Heart right ventricle (tissue), 16 donors: ENCODE data around the gene SMARCD1. TPM values are rescaled to one million over a fixed set of nuclear protein-coding genes. Genes with fewer than 3 reads are reported as not detected.

Experiments used
- ATAC-seq, 8 donors: fragments of 200-7000 bp; cut with Tn5 transposase; one replicate each; pipeline ENCODE4 v1.9.1; 2020; ENCODE audit warnings: mild to moderate bottlenecking in 8 of 8, moderate library complexity in 8 of 8, moderate number of reproducible peaks in 1 of 8
- DNase-seq, 2 donors: peaks; one replicate each; pipeline ENCODE4 v3.0.0-alpha.2; 2020
- H3K27ac ChIP-seq, 10 donors: fragments of 200-600 bp; sonication (generic) in 2 of 10; one replicate each; pipeline versions ENCODE4 v1.5.0 to v1.8.0; 2020 to 2022; ENCODE audit warnings: mild to moderate bottlenecking in 3 of 10
- H3K27me3 ChIP-seq, 7 donors: fragments of 200-600 bp; one replicate each; pipeline ENCODE4 v1.8.0; 2021 to 2022; ENCODE audit warnings: mild to moderate bottlenecking in 2 of 7
- H3K36me3 ChIP-seq, 9 donors: fragments of 200-600 bp; sonication (generic) in 1 of 9; one replicate each; pipeline versions ENCODE4 v1.5.0 to v1.8.0; 2020 to 2022; ENCODE audit warnings: mild to moderate bottlenecking in 2 of 9
- H3K4me1 ChIP-seq, 9 donors: fragments of 200-600 bp; sonication (generic) in 1 of 9; one replicate each; pipeline versions ENCODE4 v1.5.0 to v1.8.0; 2020 to 2022; ENCODE audit warnings: mild to moderate bottlenecking in 4 of 9
- H3K4me3 ChIP-seq, 10 donors: fragments of 200-600 bp; sonication (generic) in 2 of 10; one replicate each; pipeline versions ENCODE4 v1.5.0 to v1.8.0; 2020 to 2022; ENCODE audit warnings: mild to moderate bottlenecking in 7 of 10, moderate library complexity in 2 of 10
- H3K9me3 ChIP-seq, 11 donors: fragments of 200-600 bp in 10 of 11; sonication (generic) in 2 of 11; one replicate each; pipeline versions ENCODE4 v1.5.0 to v1.8.0; 2013 to 2022; ENCODE audit warnings: mild to moderate bottlenecking in 2 of 11, control low read depth in 1 of 11, moderate library complexity in 1 of 11
- WGBS, 2 donors: extraction: QIAGEN DNeasy Blood & Tissue Kit; methylation state at CpG; one replicate each; pipeline ENCODE4 v1.1.7; 2013; ENCODE audit warnings: inconsistent platforms in 1 of 2; 5-methylcytosine and 5-hydroxymethylcytosine counted together
- intact Hi-C, 10 donors: fragments of 100-400 bp; cut with DNase I; formaldehyde crosslinking; loops; one replicate each; pipeline versions ENCODE4 v1.11.1 to v1.14.2; 2022
- polyA plus RNA-seq, 2 donors: library from polyadenylated mRNA; stranded (reverse); fragments of 200-250 nt; gene quantifications; one replicate each; pipeline ENCODE4 v1.2.3, GENCODE V29; 2013
- total RNA-seq, 10 donors: library from RNA; stranded (reverse); fragmentation: NEBNext Ultra II Directional in 3 of 10; extraction: Animal tissue kit (Norgen Biotek cat#: 25700) in 3 of 10; gene quantifications; one replicate each; pipeline versions ENCODE4 v1.2.1 to v1.2.4, GENCODE V29; 2021 to 2023
- TF ChIP-seq, protein P1 (sequence below), 9 donors: fragments of 200-600 bp; sonication (generic) in 2 of 9; IDR thresholded peaks; one replicate each; pipeline versions ENCODE4 v1.5.0 to v1.8.0; 2021 to 2022; ENCODE audit warnings: antibody characterized with exemption in 9 of 9, mild to moderate bottlenecking in 5 of 9, moderate library complexity in 1 of 9
- donor health status: Arrhythmogenic right ventricular cardiomyopathy.
- donor health status: ischemic (EF 13 %, LVEDD 7.1; RV severe dilation, severe dysfunction).
- donor health status: healthy with polysubstance abuse.
- donor health status: DM: no; HTN: yes; CAD: no.
- donor health status: DM: no; HTN: no; CAD: no.
- donor health status: ischemic (EF 25% LVEDD 6.9; RV normal size, moderate dysfunction).
- donor health status: ischemic (EF 25% LVEDD 5.7; RV mildly dilated, moderate dysfunction).
- donor health status: healthy.
- donor health status: DM: yes; HTN: yes; CAD: no.
- donor health status: Ischemic cardiomyopathy.
- donor health status: ischemic (EF 35%, LVEDD 5.7; RV mildly dilated, moderate dysfunction).
- donor health status: nonischemic (EF 11% LVEDD 7.7; RV severe dilation, severe dysfunction).
- donor health status: DM: yes; HTN: yes; CAD: no.
- donor health status: PGD.
- donor health status: ischemic (EF 29% LVEDD 5.4; RV normal size, mild dysfunction).
- donor health status: nonischemic (EF 23%, LVEDD 6.1; RV moderate dilation, normal function).

Gene SMARCD1
- total and polyA plus RNA-seq, 12 donors: 12.0 to 24.0 (median 16.0) TPM

DNA sequence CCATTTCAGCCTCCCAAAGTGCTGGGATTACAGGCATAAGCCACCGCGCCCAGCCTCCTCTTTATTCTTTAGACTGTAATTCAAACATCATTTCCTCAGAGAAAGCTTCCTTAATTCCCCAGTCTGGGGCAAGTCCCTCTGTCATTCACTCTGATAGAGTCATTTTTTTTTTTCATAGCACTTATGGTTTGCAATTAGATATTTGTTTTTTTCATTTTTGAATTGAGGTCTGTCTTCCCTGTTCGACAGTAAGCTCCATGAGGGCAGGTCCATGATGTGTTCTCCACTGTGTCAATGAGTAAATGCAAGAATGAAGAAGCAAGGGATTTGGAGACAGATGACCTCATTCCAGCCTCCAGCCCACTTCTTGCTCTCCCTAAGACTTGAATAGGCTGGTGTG lies 15.6 kb upstream of the SMARCD1 start:
- Histone ChIP-seq H3K27ac (no peak overlapping the region), H3K27me3 (no peaks in the 10 kb centered on the region), H3K9me3 (no peaks in the 10 kb centered on the region), H3K36me3 (no peaks in the 10 kb centered on the region), H3K4me3 (no peak overlapping the region), H3K4me1 (peaks cover 3 to 13% (median 6%) of the 10 kb centered on the region in 9 donors)
- TF ChIP-seq, protein P1, sequence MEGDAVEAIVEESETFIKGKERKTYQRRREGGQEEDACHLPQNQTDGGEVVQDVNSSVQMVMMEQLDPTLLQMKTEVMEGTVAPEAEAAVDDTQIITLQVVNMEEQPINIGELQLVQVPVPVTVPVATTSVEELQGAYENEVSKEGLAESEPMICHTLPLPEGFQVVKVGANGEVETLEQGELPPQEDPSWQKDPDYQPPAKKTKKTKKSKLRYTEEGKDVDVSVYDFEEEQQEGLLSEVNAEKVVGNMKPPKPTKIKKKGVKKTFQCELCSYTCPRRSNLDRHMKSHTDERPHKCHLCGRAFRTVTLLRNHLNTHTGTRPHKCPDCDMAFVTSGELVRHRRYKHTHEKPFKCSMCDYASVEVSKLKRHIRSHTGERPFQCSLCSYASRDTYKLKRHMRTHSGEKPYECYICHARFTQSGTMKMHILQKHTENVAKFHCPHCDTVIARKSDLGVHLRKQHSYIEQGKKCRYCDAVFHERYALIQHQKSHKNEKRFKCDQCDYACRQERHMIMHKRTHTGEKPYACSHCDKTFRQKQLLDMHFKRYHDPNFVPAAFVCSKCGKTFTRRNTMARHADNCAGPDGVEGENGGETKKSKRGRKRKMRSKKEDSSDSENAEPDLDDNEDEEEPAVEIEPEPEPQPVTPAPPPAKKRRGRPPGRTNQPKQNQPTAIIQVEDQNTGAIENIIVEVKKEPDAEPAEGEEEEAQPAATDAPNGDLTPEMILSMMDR (IDR thresholded peaks at IDR 0.05): no peak
- intact Hi-C loops: no loop called here
- DNase-seq (no peak), ATAC-seq (no peak)
- WGBS, 2 donors: 97% methylated on average over 3 of the region's 3 CpGs

DNA sequence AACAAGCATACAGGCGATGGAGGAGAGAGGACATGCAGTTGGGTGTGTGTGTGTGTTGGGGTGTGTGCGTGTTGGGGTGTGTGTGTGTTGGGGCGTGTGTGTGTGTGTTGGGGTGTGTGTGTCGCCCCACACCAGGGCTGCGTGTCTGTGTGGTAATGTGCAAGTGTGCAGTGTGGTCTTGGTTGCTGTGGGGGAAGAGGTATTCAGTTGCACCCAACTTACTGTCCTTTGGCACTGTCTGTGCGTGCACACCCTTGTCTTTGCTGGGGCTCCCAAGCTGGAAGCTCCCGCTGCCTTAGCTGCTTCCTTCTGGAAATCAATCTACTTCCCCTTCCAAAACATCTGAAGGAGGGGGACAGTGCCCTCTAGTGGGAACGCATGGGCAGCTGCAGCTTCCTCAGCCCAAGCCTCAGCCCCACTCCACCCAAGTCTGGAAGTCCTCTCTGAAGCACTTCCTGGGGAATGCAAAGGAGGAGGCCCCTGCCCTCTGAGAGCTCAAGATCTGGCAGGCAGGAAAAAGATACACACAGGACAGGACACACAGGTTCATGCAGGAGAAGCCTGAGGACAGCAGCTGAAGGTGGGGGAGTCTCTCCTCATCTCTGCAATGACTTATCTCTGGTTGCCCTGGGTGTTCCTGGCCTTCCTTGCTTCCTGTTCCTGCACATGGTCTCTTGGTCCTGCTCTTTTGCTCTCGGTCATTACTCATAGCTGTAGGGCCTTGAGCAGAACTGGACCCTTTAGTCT lies 14.7 kb upstream of the SMARCD1 start:
- DNase-seq (peak; percentile 74 to 84), ATAC-seq (peak; percentile 66 to 84 (median 80))
- Histone ChIP-seq H3K4me3 (peak overlapping the region in 1 of 10 donors; percentile 20), H3K9me3 (no peaks in the 10 kb centered on the region), H3K36me3 (no peaks in the 10 kb centered on the region), H3K27me3 (no peaks in the 10 kb centered on the region), H3K4me1 (peaks cover 3 to 19% (median 10%) of the 10 kb centered on the region in 9 donors), H3K27ac (peak overlapping the region in 1 of 10 donors; percentile 0)
- intact Hi-C loops: loop anchor here in 8 of 10 donors (1.0 to 10.0 kb wide), 7 partner anchors 33 to 293 kb away; no protein-coding TSS in a partner anchor
- TF ChIP-seq, protein P1 (IDR thresholded peaks at IDR 0.05): peak; percentile 87 to 95 (median 93)
- WGBS, 2 donors: 45 to 47% methylated on average over 9 of the region's 9 CpGs

DNA sequence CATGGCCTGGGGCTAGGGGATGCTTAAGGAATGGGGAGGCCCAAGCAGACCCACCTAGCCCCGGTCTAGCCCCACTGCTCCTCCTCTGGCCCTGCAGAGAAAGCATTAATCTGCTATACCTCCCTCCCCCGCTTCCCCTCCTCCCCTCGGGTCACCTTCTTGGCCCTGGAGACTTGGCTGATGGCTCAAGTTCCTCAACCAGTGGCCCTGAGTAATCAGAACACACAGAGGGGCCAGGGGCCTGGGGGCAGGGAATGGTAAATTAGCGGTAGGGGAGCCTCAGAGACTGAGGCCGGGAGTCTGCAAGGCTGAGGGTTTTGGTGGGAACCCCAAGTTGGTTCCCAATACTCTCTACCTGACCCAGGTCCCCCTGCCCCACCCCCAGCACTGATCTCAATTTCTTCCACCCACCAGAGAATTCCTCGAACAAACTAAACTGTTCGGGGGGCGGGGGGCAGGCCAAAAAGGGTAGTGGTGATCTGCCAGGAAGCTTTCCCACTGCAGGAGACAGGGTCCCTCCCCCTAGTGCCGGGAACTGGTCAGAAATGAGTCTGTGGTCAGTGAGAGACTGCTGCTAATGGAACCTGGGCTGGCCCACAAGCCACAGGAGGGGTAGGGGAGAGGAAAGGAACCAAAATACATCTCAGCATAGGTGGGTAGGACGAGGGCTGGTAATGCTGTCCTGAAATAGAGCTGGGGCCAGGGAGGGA lies 12.8 kb upstream of the SMARCD1 start:
- no peak for DNase-seq
- intact Hi-C loops: loop anchor here in 7 of 10 donors (5.0 to 10.0 kb wide), 5 partner anchors 35 to 295 kb away; no protein-coding TSS in a partner anchor

DNA sequence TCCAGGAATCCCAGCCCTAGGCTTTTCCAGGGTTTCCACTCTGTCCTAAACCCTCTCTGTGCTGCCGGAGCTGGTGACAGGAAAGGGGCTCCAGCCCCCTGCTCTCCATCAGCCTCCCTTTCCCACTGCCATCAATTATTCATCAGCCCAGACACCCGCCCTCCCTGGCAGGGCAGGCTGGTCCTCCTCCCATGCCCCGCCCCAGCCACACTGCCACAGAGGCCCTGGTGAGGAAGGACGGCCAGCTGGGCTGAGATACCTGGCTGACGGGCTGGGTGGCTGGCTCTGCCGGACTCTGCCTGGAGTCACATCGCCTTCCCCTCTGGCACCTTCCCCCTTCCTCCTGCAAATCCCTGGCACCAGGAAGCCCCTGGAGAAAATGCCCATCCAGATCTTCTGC lies 11.9 kb upstream of the SMARCD1 start:
- DNase-seq (no peak), ATAC-seq (no peak)
- intact Hi-C loops: loop anchor here in 7 of 10 donors (5.0 to 10.0 kb wide), 5 partner anchors 36 to 296 kb away; no protein-coding TSS in a partner anchor
- H3K27ac ChIP-seq: no peak overlapping the region
- TF ChIP-seq, protein P1 (IDR thresholded peaks at IDR 0.05): no peak
- no peaks in the 10 kb centered on the region for H3K27me3 ChIP-seq
- no peaks in the 10 kb centered on the region for H3K36me3 ChIP-seq
- no peak overlapping the region for H3K4me3 ChIP-seq
- WGBS, 2 donors: 91 to 93% methylated on average over 7 of the region's 7 CpGs
- no peaks in the 10 kb centered on the region for H3K9me3 ChIP-seq
- peaks cover 3 to 15% (median 6%) of the 10 kb centered on the region in 9 donors for H3K4me1 ChIP-seq

More for the DNA sequence above, 12.8 kb upstream of the SMARCD1 start:
- H3K4me3 ChIP-seq: no peak overlapping the region
- peaks cover 3 to 15% (median 6%) of the 10 kb centered on the region in 9 donors for H3K4me1 ChIP-seq
- no peaks in the 10 kb centered on the region for H3K9me3 ChIP-seq
- TF ChIP-seq, protein P1 (IDR thresholded peaks at IDR 0.05): no peak
- ATAC-seq: no peak
- H3K36me3 ChIP-seq: no peaks in the 10 kb centered on the region
- H3K27me3 ChIP-seq: no peaks in the 10 kb centered on the region
- H3K27ac ChIP-seq: no peak overlapping the region
- 75 to 78% methylated on average over 10 of the region's 10 CpGs for WGBS, 2 donors
